Measurements from ENCODE around the gene WWOX.

Gene WWOX

GRCh38 chr16:78396046-78396445 lies 296.6 kb downstream of the WWOX start:
- no peak for DNase-seq (ENCODE audit: low read depth in 2 of 2)

- no peak for DNase-seq (ENCODE audit: low read depth in 2 of 2)
These were observed 297.2 kb downstream of the WWOX start for GRCh38 chr16:78396673-78397072.

GRCh38 chr16:78399384-78399783 lies 299.9 kb downstream of the WWOX start:
- no peak for DNase-seq (ENCODE audit: low read depth in 2 of 2)

- DNase-seq (ENCODE audit: low read depth in 2 of 2) = no peak
These were observed 303.4 kb downstream of the WWOX start for GRCh38 chr16:78402833-78403232.

GRCh38 chr16:78405040-78405439 lies 305.6 kb downstream of the WWOX start:
- no peak for DNase-seq (ENCODE audit: low read depth in 2 of 2)

- no peak for DNase-seq (ENCODE audit: low read depth in 2 of 2)
These were observed 306.4 kb downstream of the WWOX start for GRCh38 chr16:78405833-78406232.

- DNase-seq (ENCODE audit: low read depth in 2 of 2) = peak in 1 of 2 experiments; percentile 3
These were observed 307.7 kb downstream of the WWOX start for GRCh38 chr16:78407191-78407590.

- no peak for DNase-seq (ENCODE audit: low read depth in 2 of 2)
These were observed 314.2 kb downstream of the WWOX start for GRCh38 chr16:78413651-78414050.

GRCh38 chr16:78415013-78415412 lies 315.6 kb downstream of the WWOX start:
- no peak for DNase-seq (ENCODE audit: low read depth in 2 of 2)

- DNase-seq (ENCODE audit: low read depth in 2 of 2) = no peak
These were observed 316.2 kb downstream of the WWOX start for GRCh38 chr16:78415669-78416068.

- no peak for DNase-seq (ENCODE audit: low read depth in 2 of 2)
These were observed 316.9 kb downstream of the WWOX start for GRCh38 chr16:78416400-78416799.

- DNase-seq (ENCODE audit: low read depth in 2 of 2) = no peak
These were observed 321.8 kb downstream of the WWOX start for GRCh38 chr16:78421181-78421708.

GRCh38 chr16:78425281-78425680 lies 325.8 kb downstream of the WWOX start:
- DNase-seq (ENCODE audit: low read depth in 2 of 2) = no peak

GRCh38 chr16:78425891-78426510 lies 326.5 kb downstream of the WWOX start:
- DNase-seq (ENCODE audit: low read depth in 2 of 2) = no peak

GRCh38 chr16:78428193-78428592 lies 328.7 kb downstream of the WWOX start:
- no peak for DNase-seq (ENCODE audit: low read depth in 2 of 2)

GRCh38 chr16:78430281-78430680 lies 330.8 kb downstream of the WWOX start:
- DNase-seq (ENCODE audit: low read depth in 2 of 2) = no peak

- no peak for DNase-seq (ENCODE audit: low read depth in 2 of 2)
These were observed 331.7 kb downstream of the WWOX start for GRCh38 chr16:78431004-78431670.

GRCh38 chr16:78431701-78432100 lies 332.2 kb downstream of the WWOX start:
- no peak for DNase-seq (ENCODE audit: low read depth in 2 of 2)

- DNase-seq (ENCODE audit: low read depth in 2 of 2) = no peak
These were observed 333.0 kb downstream of the WWOX start for GRCh38 chr16:78432451-78432850.

GRCh38 chr16:78433116-78433515 lies 333.7 kb downstream of the WWOX start:
- DNase-seq (ENCODE audit: low read depth in 2 of 2) = no peak

GRCh38 chr16:78434401-78434800 lies 334.9 kb downstream of the WWOX start:
- DNase-seq (ENCODE audit: low read depth in 2 of 2) = no peak

GRCh38 chr16:78435260-78435659 lies 335.8 kb downstream of the WWOX start:
- DNase-seq (ENCODE audit: low read depth in 2 of 2) = no peak

- DNase-seq (ENCODE audit: low read depth in 2 of 2) = no peak
These were observed 336.6 kb downstream of the WWOX start for GRCh38 chr16:78436023-78436422.
